ENCODE measurements around the gene TNFRSF8. TPM values are rescaled to one million over a fixed set of nuclear protein-coding genes. Genes with fewer than 3 reads are reported as not detected.

Gene TNFRSF8
- total and polyA plus RNA-seq, 2 donors (not counting 1 experiment from before 2014, with no cell fraction given), result 0.36 to 0.57 TPM

- H3K27me3 ChIP-seq (replicated peaks in 1 of 4; ENCODE audit: control extremely low read depth in 1 of 4, control insufficient read depth in 3 of 4, insufficient read depth in 4 of 4, low read length in 3 of 4), result no peaks in the 10 kb centered on the region
- H3K79me2 ChIP-seq (ENCODE audit: control insufficient read depth, insufficient read depth, low read length), result peaks cover 78% of the 10 kb centered on the region
- H3K9me3 ChIP-seq (ENCODE audit: control extremely low read depth in 1 of 3, control insufficient read depth in 2 of 3, insufficient read depth in 1 of 3, low read length in 2 of 3), result no peaks in the 10 kb centered on the region
- no peak overlapping the region for H3K27ac ChIP-seq (ENCODE audit: low read length in 2 of 2)
- 78% methylated on average over 8 of the region's 13 CpGs for WGBS (ENCODE audit: insufficient coverage)
- H3K4me2 ChIP-seq (replicated peaks; ENCODE audit: low read depth, low read length, poor library complexity, severe bottlenecking), result no peak overlapping the region
- peaks cover 17 to 50% of the 10 kb centered on the region in 2 donors for H3K4me1 ChIP-seq (ENCODE audit: control insufficient read depth in 2 of 2, insufficient read depth in 2 of 2, low read length in 2 of 2)
- peaks cover 57% of the 10 kb centered on the region for H3K4me1 Mint-ChIP-seq
- H3K27ac Mint-ChIP-seq, result peak overlapping the region; percentile 37
- POLR2A ChIA-PET, result interaction anchor here (0.6 to 0.8 kb wide), 4 partner anchors 53 to 277 kb away, joined by 3 to 5 read pairs (median 4); no protein-coding TSS in a partner anchor
- peaks cover 0 to 39% of the 10 kb centered on the region in 2 experiments for H3K36me3 ChIP-seq (replicated peaks in 1 of 2; ENCODE audit: control extremely low read depth in 1 of 2, control insufficient read depth in 1 of 2, extremely low read depth in 1 of 2, insufficient read depth in 2 of 2, low read length in 1 of 2)
- H3K9me3 Mint-ChIP-seq (ENCODE audit: insufficient read depth), result no peaks in the 10 kb centered on the region
- TF ChIP-seq CTCF (IDR thresholded peaks at IDR 0.05), result no peak
- TF ChIP-seq EZH2 (IDR thresholded peaks at IDR 0.05; ENCODE audit: borderline replicate concordance, insufficient read depth, low read depth, low read length, poor library complexity, severe bottlenecking), result no peak
- no peak for ATAC-seq (ENCODE audit: low read depth)
- H2AFZ ChIP-seq (ENCODE audit: insufficient read depth, low read depth, low read length, poor library complexity, severe bottlenecking), result no peak overlapping the region
- peaks cover 84% of the 10 kb centered on the region for H4K20me1 ChIP-seq (ENCODE audit: control insufficient read depth, insufficient read depth, low read length, poor library complexity, severe bottlenecking)
- H3K4me3 ChIP-seq (ENCODE audit: control extremely low read depth in 1 of 5, extremely low read depth in 1 of 5, insufficient read depth in 1 of 5, low read depth in 2 of 5, low read length in 4 of 5), result no peak overlapping the region
- intact Hi-C loops (cut with micrococcal nuclease), result loop anchor here (2.0 kb wide), 1 partner anchor 33 kb away; no protein-coding TSS in a partner anchor
- no peak overlapping the region for H3K4me3 Mint-ChIP-seq
- CTCF ChIA-PET, result interaction anchor here (0.6 to 8.3 kb wide), 3 partner anchors 10 to 62 kb away, joined by 3 to 96 read pairs (median 7); no protein-coding TSS in a partner anchor
- DNase-seq, result no peak
- no peaks in the 10 kb centered on the region for H3K27me3 Mint-ChIP-seq
- no peak overlapping the region for H3K9ac ChIP-seq (ENCODE audit: low read length)
Observed at GRCh38 chr1:12185918-12186678, 123.0 kb downstream of the TNFRSF8 start.

- Mint-ChIP-seq H3K9me3 (ENCODE audit: insufficient read depth) (no peaks in the 10 kb centered on the region), H3K4me1 (peaks cover 56% of the 10 kb centered on the region), H3K27me3 (no peaks in the 10 kb centered on the region), H3K4me3 (no peak overlapping the region), H3K27ac (peak overlapping the region; percentile 20)
- H3K9ac ChIP-seq (ENCODE audit: low read length), result no peak overlapping the region
- peaks cover 73% of the 10 kb centered on the region for H3K79me2 ChIP-seq (ENCODE audit: control insufficient read depth, insufficient read depth, low read length)
- no peak overlapping the region for H2AFZ ChIP-seq (ENCODE audit: insufficient read depth, low read depth, low read length, poor library complexity, severe bottlenecking)
- no peak for ATAC-seq (ENCODE audit: low read depth)
- H4K20me1 ChIP-seq (ENCODE audit: control insufficient read depth, insufficient read depth, low read length, poor library complexity, severe bottlenecking), result peaks cover 79% of the 10 kb centered on the region
- CTCF ChIA-PET, result interaction anchor here (1.0 to 8.3 kb wide), 2 partner anchors 10 to 62 kb away, joined by 7 to 96 read pairs; no protein-coding TSS in a partner anchor
- H3K36me3 ChIP-seq (replicated peaks in 1 of 2; ENCODE audit: control extremely low read depth in 1 of 2, control insufficient read depth in 1 of 2, extremely low read depth in 1 of 2, insufficient read depth in 2 of 2, low read length in 1 of 2), result peaks cover 0 to 43% of the 10 kb centered on the region in 2 experiments
- H3K27me3 ChIP-seq (replicated peaks in 1 of 4; ENCODE audit: control extremely low read depth in 1 of 4, control insufficient read depth in 3 of 4, insufficient read depth in 4 of 4, low read length in 3 of 4), result no peaks in the 10 kb centered on the region
- H3K9me3 ChIP-seq (ENCODE audit: control extremely low read depth in 1 of 3, control insufficient read depth in 2 of 3, insufficient read depth in 1 of 3, low read length in 2 of 3), result no peaks in the 10 kb centered on the region
- peaks cover 17 to 48% of the 10 kb centered on the region in 2 donors for H3K4me1 ChIP-seq (ENCODE audit: control insufficient read depth in 2 of 2, insufficient read depth in 2 of 2, low read length in 2 of 2)
- no peak for DNase-seq
- no peak overlapping the region for H3K27ac ChIP-seq (ENCODE audit: low read length in 2 of 2)
- POLR2A ChIA-PET, result interaction anchor here (0.6 kb wide), 1 partner anchor 54 kb away, joined by 3 read pairs; no protein-coding TSS in a partner anchor
- no peak overlapping the region for H3K4me3 ChIP-seq (ENCODE audit: control extremely low read depth in 1 of 5, extremely low read depth in 1 of 5, insufficient read depth in 1 of 5, low read depth in 2 of 5, low read length in 4 of 5)
- TF ChIP-seq CTCF (IDR thresholded peaks at IDR 0.05), result no peak
- no peak for TF ChIP-seq EZH2 (IDR thresholded peaks at IDR 0.05; ENCODE audit: borderline replicate concordance, insufficient read depth, low read depth, low read length, poor library complexity, severe bottlenecking)
- no peak overlapping the region for H3K4me2 ChIP-seq (replicated peaks; ENCODE audit: low read depth, low read length, poor library complexity, severe bottlenecking)
- intact Hi-C loops (cut with micrococcal nuclease), result no loop called here
- 93% methylated on average over 4 of the region's 4 CpGs for WGBS (ENCODE audit: insufficient coverage)
Observed at GRCh38 chr1:12186679-12186985, 123.5 kb downstream of the TNFRSF8 start.
